ENCODE data around the gene HADH.

DNA sequence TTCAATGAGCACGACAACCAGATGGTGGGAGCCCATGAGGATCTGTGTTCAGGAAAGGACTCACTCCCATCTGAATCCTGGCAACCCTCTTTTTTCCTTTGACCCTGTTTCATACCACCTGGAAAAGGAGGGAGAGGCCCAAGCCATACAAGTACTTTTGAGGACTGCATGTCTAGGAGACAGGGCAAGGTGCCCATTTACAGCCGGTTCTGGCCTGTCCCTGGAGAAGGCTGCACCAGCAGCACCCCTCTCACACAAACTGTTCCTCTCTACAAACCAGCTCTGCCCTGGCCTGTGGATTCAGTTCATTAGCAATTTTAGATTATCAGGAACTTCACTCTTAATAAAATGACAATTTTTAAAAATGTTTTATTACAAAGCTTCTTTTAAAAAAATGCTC is 57.5 kb downstream of the HADH start:
- TF ChIP-seq NR2C2 (CRISPR knock-in tag; IDR thresholded peaks at IDR 0.05): no peak
- no peak for TF ChIP-seq CTCF (IDR thresholded peaks at IDR 0.05)
- no peak for TF ChIP-seq GRHL2 (CRISPR knock-in tag; IDR thresholded peaks at IDR 0.05; ENCODE audit: insufficient replicate concordance, severe bottlenecking)
- TF ChIP-seq HMGXB4 (CRISPR knock-in tag; IDR thresholded peaks at IDR 0.05): no peak
